ENCODE measurements around the gene MOB1B. TPM values are rescaled to one million over a fixed set of nuclear protein-coding genes. Genes with fewer than 3 reads are reported as not detected.
A peak's percentile ranks its signal among the peaks of the same experiment; 100 is the strongest.

The MOB1B gene
- total and polyA plus RNA-seq, 2 of the 13 experiments (the other 11 are each of a cell fraction or from before 2014, with no cell fraction given): 3.9 to 4.0 TPM

DNA sequence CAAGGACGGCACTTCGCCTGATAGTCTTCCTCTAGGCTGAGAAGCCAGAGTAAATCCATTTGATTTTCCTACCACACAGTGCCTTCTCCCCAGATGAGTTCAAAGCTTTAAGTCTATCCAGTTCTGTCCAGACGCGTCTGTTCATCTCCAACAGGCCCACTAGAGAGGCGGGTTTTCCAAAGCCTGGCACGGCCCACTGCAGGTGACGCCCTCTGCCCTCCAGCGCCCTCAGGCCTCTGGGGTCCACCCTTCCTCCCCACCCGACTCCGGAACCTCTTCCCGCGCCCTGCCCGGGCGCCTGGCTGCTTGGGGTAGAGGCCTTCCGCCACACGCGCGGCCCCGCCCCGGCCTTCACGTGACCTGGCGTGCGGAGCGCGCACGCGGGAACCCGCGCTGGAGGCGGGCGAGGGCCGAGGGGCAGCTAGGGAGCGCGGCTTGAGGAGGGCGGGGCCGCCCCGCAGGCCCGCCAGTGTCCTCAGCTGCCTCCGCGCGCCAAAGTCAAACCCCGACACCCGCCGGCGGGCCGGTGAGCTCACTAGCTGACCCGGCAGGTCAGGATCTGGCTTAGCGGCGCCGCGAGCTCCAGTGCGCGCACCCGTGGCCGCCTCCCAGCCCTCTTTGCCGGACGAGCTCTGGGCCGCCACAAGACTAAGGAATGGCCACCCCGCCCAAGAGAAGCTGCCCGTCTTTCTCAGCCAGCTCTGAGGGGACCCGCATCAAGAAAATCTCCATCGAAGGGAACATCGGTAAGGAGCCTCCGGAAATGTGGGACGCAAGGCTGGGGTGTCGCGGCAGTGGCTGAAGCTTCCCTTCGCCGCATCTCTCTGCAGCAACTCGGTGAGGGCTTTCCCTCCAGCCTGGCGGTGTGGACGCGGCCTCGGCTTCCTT is 91.3 kb downstream of the MOB1B start, which contains the start of gene DCK (continued):
- TF ChIP-seq NFAT5 (CRISPR knock-in tag; IDR thresholded peaks at IDR 0.05) (no peak), HOXA5 (CRISPR knock-in tag; IDR thresholded peaks at IDR 0.05) (no peak; the same call in none of the 2 replicates), SP140L (CRISPR knock-in tag; IDR thresholded peaks at IDR 0.05; ENCODE audit: borderline replicate concordance) (no peak), ZZZ3 (CRISPR knock-in tag; IDR thresholded peaks at IDR 0.05; ENCODE audit: borderline replicate concordance) (no peak), HNRNPUL1 (IDR thresholded peaks at IDR 0.05; ENCODE audit: low read depth, low read length) (no peak), BHLHE40 (IDR thresholded peaks at IDR 0.05; ENCODE audit: low read length) (peak; percentile 98), ZNF749 (CRISPR knock-in tag; IDR thresholded peaks at IDR 0.05; ENCODE audit: borderline replicate concordance) (peak; percentile 83; the same call in 1 of the 2 replicates), ZNF547 (CRISPR knock-in tag; IDR thresholded peaks at IDR 0.05) (peak; percentile 80), NKX3-1 (CRISPR knock-in tag; IDR thresholded peaks at IDR 0.05) (no peak; the same call in none of the 2 replicates), MBD4 (IDR thresholded peaks at IDR 0.05; ENCODE audit: borderline replicate concordance, low read length) (no peak), MED13 (CRISPR knock-in tag; IDR thresholded peaks at IDR 0.05) (no peak), ZSCAN25 (CRISPR knock-in tag; IDR thresholded peaks at IDR 0.05) (no peak), NFKB2 (CRISPR knock-in tag; IDR thresholded peaks at IDR 0.05; ENCODE audit: borderline replicate concordance) (peak; percentile 51; the same call in 1 of the 2 replicates), ZNF510 (CRISPR knock-in tag; IDR thresholded peaks at IDR 0.05; ENCODE audit: low read depth) (peak; percentile 30; the same call in 1 of the 2 replicates), EZH2 (conservative IDR thresholded peaks at IDR 0.05; ENCODE audit: low read depth, low read length) (no peak), TFE3 (CRISPR knock-in tag; IDR thresholded peaks at IDR 0.05) (peak; percentile 91)
- TF ChIP-seq, protein P1, sequence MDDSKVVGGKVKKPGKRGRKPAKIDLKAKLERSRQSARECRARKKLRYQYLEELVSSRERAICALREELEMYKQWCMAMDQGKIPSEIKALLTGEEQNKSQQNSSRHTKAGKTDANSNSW (CRISPR knock-in tag; IDR thresholded peaks at IDR 0.05; ENCODE audit: borderline replicate concordance): no peak
- TF ChIP-seq, protein P2, sequence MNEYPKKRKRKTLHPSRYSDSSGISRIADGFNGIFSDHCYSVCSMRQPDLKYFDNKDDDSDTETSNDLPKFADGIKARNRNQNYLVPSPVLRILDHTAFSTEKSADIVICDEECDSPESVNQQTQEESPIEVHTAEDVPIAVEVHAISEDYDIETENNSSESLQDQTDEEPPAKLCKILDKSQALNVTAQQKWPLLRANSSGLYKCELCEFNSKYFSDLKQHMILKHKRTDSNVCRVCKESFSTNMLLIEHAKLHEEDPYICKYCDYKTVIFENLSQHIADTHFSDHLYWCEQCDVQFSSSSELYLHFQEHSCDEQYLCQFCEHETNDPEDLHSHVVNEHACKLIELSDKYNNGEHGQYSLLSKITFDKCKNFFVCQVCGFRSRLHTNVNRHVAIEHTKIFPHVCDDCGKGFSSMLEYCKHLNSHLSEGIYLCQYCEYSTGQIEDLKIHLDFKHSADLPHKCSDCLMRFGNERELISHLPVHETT (CRISPR knock-in tag; conservative IDR thresholded peaks at IDR 0.05): 0 out of 2 replicates have a peak, but pooled peaks have one; percentile 56
- TF ChIP-seq, protein P3, sequence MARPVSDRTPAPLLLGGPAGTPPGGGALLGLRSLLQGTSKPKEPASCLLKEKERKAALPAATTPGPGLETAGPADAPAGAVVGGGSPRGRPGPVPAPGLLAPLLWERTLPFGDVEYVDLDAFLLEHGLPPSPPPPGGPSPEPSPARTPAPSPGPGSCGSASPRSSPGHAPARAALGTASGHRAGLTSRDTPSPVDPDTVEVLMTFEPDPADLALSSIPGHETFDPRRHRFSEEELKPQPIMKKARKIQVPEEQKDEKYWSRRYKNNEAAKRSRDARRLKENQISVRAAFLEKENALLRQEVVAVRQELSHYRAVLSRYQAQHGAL (CRISPR knock-in tag; IDR thresholded peaks at IDR 0.05; ENCODE audit: not compliant biosample characterization): no peak
